K562 (cell line): ENCODE results near the gene VARS1. TPM values are rescaled to one million over a fixed set of nuclear protein-coding genes. Genes with fewer than 3 reads are reported as not detected.

Experiments used
- ATF1 ChIP-seq, 2 experiments: fragments of 450-650 bp in 1 of 2; IDR thresholded peaks; 2 replicates each; pipeline ENCODE4 v1.6.1; 2016; ENCODE audit warnings: missing compliant biosample characterization in 1 of 2, missing genetic modification characterization in 1 of 2
- ATF7 ChIP-seq: fragments of 450-650 bp; IDR thresholded peaks from 2 replicates; pipeline ENCODE4 v1.7.1; 2014; ENCODE audit warnings: mild to moderate bottlenecking, moderate library complexity
- DMBX1 ChIP-seq: fragments of 250-450 bp; sonication (Bioruptor Pico); IDR thresholded peaks from 2 replicates; pipeline ENCODE4 v1.8.0; 2022; ENCODE audit warnings: inconsistent platforms, mild to moderate bottlenecking, moderate library complexity, borderline replicate concordance
- ETV5 ChIP-seq: sonication (generic); formaldehyde crosslinking; IDR thresholded peaks from 2 replicates; pipeline ENCODE4 v1.4.0; 2020; ENCODE audit warnings: low read depth, mild to moderate bottlenecking, missing genetic modification reagents
- HDAC8 ChIP-seq: fragments of 450-650 bp; IDR thresholded peaks from 2 replicates; pipeline ENCODE4 v1.6.1; 2016; ENCODE audit warnings: mild to moderate bottlenecking, missing genetic modification characterization, moderate library complexity, missing compliant biosample characterization
- HMGN3 ChIP-seq: IDR thresholded peaks from 2 replicates; pipeline ENCODE4 v1.6.1; 2011; ENCODE audit warnings: borderline replicate concordance, low read depth, mild to moderate bottlenecking, mixed read lengths, low read length; ENCODE audit not compliant: insufficient read length; ENCODE audit errors: extremely low read depth
- ILF3 ChIP-seq: fragments of 450-650 bp; IDR thresholded peaks from 2 replicates; pipeline ENCODE4 v1.6.1; 2018; ENCODE audit warnings: antibody characterized with exemption, mild to moderate bottlenecking, moderate library complexity, borderline replicate concordance
- KHSRP ChIP-seq: fragments of 450-650 bp; IDR thresholded peaks from 2 replicates; pipeline ENCODE4 v1.6.1; 2017
- KLF16 ChIP-seq: IDR thresholded peaks from 2 replicates; pipeline ENCODE4 v1.6.1; 2016; ENCODE audit warnings: antibody characterized with exemption
- LCOR ChIP-seq: sonication (generic); formaldehyde crosslinking; IDR thresholded peaks from 2 replicates; pipeline ENCODE4 v1.8.0; 2022; ENCODE audit warnings: mild to moderate bottlenecking, missing genetic modification reagents
- NUFIP1 ChIP-seq: fragments of 450-650 bp; IDR thresholded peaks from 2 replicates; pipeline ENCODE4 v1.6.1; 2018; ENCODE audit not compliant: partially characterized antibody
- PHF8 ChIP-seq: fragments of 200-600 bp; sonication (generic); IDR thresholded peaks from 2 replicates; pipeline ENCODE4 v1.6.1; 2012; ENCODE audit warnings: mixed run types, mild to moderate bottlenecking, inconsistent platforms, low read length, moderate library complexity, borderline replicate concordance
- SOX6 ChIP-seq: fragments of 450-650 bp; IDR thresholded peaks from 2 replicates; pipeline ENCODE4 v1.6.1; 2014; ENCODE audit warnings: mild to moderate bottlenecking
- ZBED1 ChIP-seq: IDR thresholded peaks from 2 replicates; pipeline ENCODE4 v1.6.1; 2014
- ZNF444 ChIP-seq: fragments of 250-450 bp; sonication (Bioruptor Pico); IDR thresholded peaks from 2 replicates; pipeline ENCODE4 v1.4.0; 2020; ENCODE audit warnings: mild to moderate bottlenecking, moderate library complexity
- polyA plus RNA-seq, 8 experiments: library from polyadenylated mRNA; depleted of rRNA in 4 of 8; stranded (reverse) in 5 of 8; unstranded in 3 of 8; fragments of >200 nt; fragmentation: Nextera tagmentation in 2 of 8; fragmentation: Illumina TruSeq in 1 of 8; extraction: Ambion mirVana in 2 of 8; extraction: Trizol in 1 of 8; gene quantifications; 2 replicates each; pipeline versions ENCODE4 v1.2.1 to v1.2.3, GENCODE V29; 2011 to 2014; ENCODE audit warnings: inconsistent platforms in 1 of 8, missing spikeins in 1 of 8
- total RNA-seq, 7 experiments: library from RNA; depleted of rRNA in 6 of 7; stranded (reverse); fragments of >200 nt in 6 of 7; fragmentation: Illumina TruSeq in 2 of 7; extraction: Trizol in 2 of 7; gene quantifications; 2 replicates each; pipeline versions ENCODE4 v1.2.1 to v1.2.3, GENCODE V29; 2011 to 2021; ENCODE audit warnings: low replicate concordance in 1 of 7
- TF ChIP-seq, protein P1 (sequence below): sonication (generic); formaldehyde crosslinking; IDR thresholded peaks from 2 replicates; pipeline ENCODE4 v1.8.0; 2022; ENCODE audit warnings: missing genetic modification reagents, mild to moderate bottlenecking, borderline replicate concordance
- TF ChIP-seq, protein P2 (sequence below): fragments of 250-450 bp; sonication (Bioruptor Pico); IDR thresholded peaks from 2 replicates; pipeline ENCODE4 v1.4.0; 2020; ENCODE audit warnings: mild to moderate bottlenecking, moderate library complexity
- TF ChIP-seq, protein P3 (sequence below): sonication (generic); formaldehyde crosslinking; IDR thresholded peaks from 2 replicates; pipeline ENCODE4 v1.8.0; 2022; ENCODE audit warnings: mild to moderate bottlenecking, missing genetic modification reagents
- TF ChIP-seq, protein P4 (sequence below): fragments of 450-650 bp; formaldehyde crosslinking; IDR thresholded peaks from 2 replicates; pipeline ENCODE4 v1.4.0; 2020; ENCODE audit warnings: mild to moderate bottlenecking, moderate library complexity

VARS1 gene
- total and polyA plus RNA-seq, 9 of the 15 experiments (the other 6 are each of a cell fraction or from before 2014, with no cell fraction given): 2.9 to 488 (median 130) TPM

DNA sequence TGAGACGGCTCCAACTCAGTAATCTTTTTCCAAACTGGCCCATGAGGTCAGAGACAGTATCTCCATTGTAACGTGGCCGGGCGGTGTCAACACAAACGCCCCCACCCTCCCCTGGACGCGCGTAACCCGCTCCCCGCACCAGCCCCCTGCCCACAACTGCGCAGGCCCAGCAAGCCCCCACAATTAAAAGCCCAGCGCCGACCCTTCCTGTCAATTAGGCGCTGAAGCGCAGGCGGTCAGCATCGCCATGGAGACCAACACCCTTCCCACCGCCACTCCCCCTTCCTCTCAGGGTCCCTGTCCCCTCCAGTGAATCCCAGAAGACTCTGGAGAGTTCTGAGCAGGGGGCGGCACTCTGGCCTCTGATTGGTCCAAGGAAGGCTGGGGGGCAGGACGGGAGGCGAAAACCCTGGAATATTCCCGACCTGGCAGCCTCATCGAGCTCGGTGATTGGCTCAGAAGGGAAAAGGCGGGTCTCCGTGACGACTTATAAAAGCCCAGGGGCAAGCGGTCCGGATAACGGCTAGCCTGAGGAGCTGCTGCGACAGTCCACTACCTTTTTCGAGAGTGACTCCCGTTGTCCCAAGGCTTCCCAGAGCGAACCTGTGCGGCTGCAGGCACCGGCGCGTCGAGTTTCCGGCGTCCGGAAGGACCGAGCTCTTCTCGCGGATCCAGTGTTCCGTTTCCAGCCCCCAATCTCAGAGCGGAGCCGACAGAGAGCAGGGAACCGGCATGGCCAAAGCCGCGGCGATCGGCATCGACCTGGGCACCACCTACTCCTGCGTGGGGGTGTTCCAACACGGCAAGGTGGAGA, 19.7 kb upstream of the VARS1 start, which contains the start of the genes HSPA1A and HSPA1L (continued):
- TF ChIP-seq, protein P1, sequence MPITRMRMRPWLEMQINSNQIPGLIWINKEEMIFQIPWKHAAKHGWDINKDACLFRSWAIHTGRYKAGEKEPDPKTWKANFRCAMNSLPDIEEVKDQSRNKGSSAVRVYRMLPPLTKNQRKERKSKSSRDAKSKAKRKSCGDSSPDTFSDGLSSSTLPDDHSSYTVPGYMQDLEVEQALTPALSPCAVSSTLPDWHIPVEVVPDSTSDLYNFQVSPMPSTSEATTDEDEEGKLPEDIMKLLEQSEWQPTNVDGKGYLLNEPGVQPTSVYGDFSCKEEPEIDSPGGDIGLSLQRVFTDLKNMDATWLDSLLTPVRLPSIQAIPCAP: peak; percentile 73; the same call in 1 of the 2 replicates
- TF ChIP-seq ETV5 (CRISPR knock-in tag) (peak; percentile 81), SOX6 (peak; percentile 36; the same call in 1 of the 2 replicates), PHF8 (peak; percentile 64), HMGN3 (peak; percentile 83), NUFIP1 (no peak), DMBX1 (CRISPR knock-in tag) (0 out of 2 replicates have a peak, but pooled peaks have one; percentile 27), HDAC8 (peak; percentile 22; the same call in 1 of the 2 replicates), ATF7 (peak; percentile 76), KHSRP (no peak), ZBED1 (peak; percentile 97; the same call in 1 of the 2 replicates), KLF16 (0 out of 2 replicates have a peak, but pooled peaks have one; percentile 2), LCOR (CRISPR knock-in tag) (peak; percentile 55; the same call in 1 of the 2 replicates), ZNF444 (0 out of 2 replicates have a peak, but pooled peaks have one; percentile 62), ILF3 (no peak), ATF1 (CRISPR knock-in tag; IDR thresholded peaks at IDR 0.05) (no peak), ATF1 (tag; IDR thresholded peaks at IDR 0.05) (peak; percentile 74)
- TF ChIP-seq, protein P2, sequence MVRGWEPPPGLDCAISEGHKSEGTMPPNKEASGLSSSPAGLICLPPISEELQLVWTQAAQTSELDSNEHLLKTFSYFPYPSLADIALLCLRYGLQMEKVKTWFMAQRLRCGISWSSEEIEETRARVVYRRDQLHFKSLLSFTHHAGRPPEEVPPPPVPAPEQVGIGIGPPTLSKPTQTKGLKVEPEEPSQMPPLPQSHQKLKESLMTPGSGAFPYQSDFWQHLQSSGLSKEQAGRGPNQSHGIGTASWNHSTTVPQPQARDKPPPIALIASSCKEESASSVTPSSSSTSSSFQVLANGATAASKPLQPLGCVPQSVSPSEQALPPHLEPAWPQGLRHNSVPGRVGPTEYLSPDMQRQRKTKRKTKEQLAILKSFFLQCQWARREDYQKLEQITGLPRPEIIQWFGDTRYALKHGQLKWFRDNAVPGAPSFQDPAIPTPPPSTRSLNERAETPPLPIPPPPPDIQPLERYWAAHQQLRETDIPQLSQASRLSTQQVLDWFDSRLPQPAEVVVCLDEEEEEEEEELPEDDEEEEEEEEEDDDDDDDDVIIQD (CRISPR knock-in tag): no peak
- TF ChIP-seq, protein P3, sequence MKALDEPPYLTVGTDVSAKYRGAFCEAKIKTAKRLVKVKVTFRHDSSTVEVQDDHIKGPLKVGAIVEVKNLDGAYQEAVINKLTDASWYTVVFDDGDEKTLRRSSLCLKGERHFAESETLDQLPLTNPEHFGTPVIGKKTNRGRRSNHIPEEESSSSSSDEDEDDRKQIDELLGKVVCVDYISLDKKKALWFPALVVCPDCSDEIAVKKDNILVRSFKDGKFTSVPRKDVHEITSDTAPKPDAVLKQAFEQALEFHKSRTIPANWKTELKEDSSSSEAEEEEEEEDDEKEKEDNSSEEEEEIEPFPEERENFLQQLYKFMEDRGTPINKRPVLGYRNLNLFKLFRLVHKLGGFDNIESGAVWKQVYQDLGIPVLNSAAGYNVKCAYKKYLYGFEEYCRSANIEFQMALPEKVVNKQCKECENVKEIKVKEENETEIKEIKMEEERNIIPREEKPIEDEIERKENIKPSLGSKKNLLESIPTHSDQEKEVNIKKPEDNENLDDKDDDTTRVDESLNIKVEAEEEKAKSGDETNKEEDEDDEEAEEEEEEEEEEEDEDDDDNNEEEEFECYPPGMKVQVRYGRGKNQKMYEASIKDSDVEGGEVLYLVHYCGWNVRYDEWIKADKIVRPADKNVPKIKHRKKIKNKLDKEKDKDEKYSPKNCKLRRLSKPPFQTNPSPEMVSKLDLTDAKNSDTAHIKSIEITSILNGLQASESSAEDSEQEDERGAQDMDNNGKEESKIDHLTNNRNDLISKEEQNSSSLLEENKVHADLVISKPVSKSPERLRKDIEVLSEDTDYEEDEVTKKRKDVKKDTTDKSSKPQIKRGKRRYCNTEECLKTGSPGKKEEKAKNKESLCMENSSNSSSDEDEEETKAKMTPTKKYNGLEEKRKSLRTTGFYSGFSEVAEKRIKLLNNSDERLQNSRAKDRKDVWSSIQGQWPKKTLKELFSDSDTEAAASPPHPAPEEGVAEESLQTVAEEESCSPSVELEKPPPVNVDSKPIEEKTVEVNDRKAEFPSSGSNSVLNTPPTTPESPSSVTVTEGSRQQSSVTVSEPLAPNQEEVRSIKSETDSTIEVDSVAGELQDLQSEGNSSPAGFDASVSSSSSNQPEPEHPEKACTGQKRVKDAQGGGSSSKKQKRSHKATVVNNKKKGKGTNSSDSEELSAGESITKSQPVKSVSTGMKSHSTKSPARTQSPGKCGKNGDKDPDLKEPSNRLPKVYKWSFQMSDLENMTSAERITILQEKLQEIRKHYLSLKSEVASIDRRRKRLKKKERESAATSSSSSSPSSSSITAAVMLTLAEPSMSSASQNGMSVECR (CRISPR knock-in tag): peak; percentile 82
- TF ChIP-seq, protein P4, sequence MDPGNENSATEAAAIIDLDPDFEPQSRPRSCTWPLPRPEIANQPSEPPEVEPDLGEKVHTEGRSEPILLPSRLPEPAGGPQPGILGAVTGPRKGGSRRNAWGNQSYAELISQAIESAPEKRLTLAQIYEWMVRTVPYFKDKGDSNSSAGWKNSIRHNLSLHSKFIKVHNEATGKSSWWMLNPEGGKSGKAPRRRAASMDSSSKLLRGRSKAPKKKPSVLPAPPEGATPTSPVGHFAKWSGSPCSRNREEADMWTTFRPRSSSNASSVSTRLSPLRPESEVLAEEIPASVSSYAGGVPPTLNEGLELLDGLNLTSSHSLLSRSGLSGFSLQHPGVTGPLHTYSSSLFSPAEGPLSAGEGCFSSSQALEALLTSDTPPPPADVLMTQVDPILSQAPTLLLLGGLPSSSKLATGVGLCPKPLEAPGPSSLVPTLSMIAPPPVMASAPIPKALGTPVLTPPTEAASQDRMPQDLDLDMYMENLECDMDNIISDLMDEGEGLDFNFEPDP (CRISPR knock-in tag): peak; percentile 58; the same call in 1 of the 2 replicates
